ENCODE results near the gene SCMH1. TPM values are rescaled to one million over a fixed set of nuclear protein-coding genes. Genes with fewer than 3 reads are reported as not detected.

Gene SCMH1
- total and polyA plus RNA-seq, 2 experiments from 2014 or later = 126 to 147 TPM

- Histone ChIP-seq H3K36me3 (no peaks in the 10 kb centered on the region), H3K9me3 (ENCODE audit: low read depth) (no peaks in the 10 kb centered on the region), H3K27me3 (peaks cover 6% of the 10 kb centered on the region), H3K27ac (no peak overlapping the region), H3K4me1 (ENCODE audit: low read depth) (no peaks in the 10 kb centered on the region), H3K4me3 (no peak overlapping the region)
- no peak for TF ChIP-seq CTCF (IDR thresholded peaks at IDR 0.05; ENCODE audit: low read depth, low read length)
- no peak for DNase-seq (ENCODE audit: low read depth in 1 of 2, low spot score in 1 of 2)
These were observed 43.7 kb upstream of the SCMH1 start for GRCh38 chr1:41285818-41286217.

GRCh38 chr1:41284121-41284520 is 42.0 kb upstream of the SCMH1 start:
- no peaks in the 10 kb centered on the region for H3K9me3 ChIP-seq (ENCODE audit: low read depth)
- no peak for DNase-seq (ENCODE audit: low read depth in 1 of 2, low spot score in 1 of 2)
- H3K4me3 ChIP-seq = no peak overlapping the region
- peaks cover 4% of the 10 kb centered on the region for H3K27me3 ChIP-seq
- H3K4me1 ChIP-seq (ENCODE audit: low read depth) = no peaks in the 10 kb centered on the region
- TF ChIP-seq CTCF (IDR thresholded peaks at IDR 0.05; ENCODE audit: low read depth, low read length) = no peak
- no peaks in the 10 kb centered on the region for H3K36me3 ChIP-seq
- H3K27ac ChIP-seq = no peak overlapping the region

GRCh38 chr1:41282679-41283317 is 40.7 kb upstream of the SCMH1 start:
- DNase-seq (ENCODE audit: low read depth in 1 of 2, low spot score in 1 of 2) = peak; percentile 41 to 60
- Histone ChIP-seq H3K27ac (no peak overlapping the region), H3K27me3 (peaks cover 4% of the 10 kb centered on the region), H3K4me3 (no peak overlapping the region), H3K4me1 (ENCODE audit: low read depth) (no peaks in the 10 kb centered on the region), H3K36me3 (no peaks in the 10 kb centered on the region), H3K9me3 (ENCODE audit: low read depth) (no peaks in the 10 kb centered on the region)
- peak; percentile 97 for TF ChIP-seq CTCF (IDR thresholded peaks at IDR 0.05; ENCODE audit: low read depth, low read length)

- no peak overlapping the region for H3K27ac ChIP-seq
- H3K36me3 ChIP-seq = no peaks in the 10 kb centered on the region
- no peak overlapping the region for H3K4me3 ChIP-seq
- no peaks in the 10 kb centered on the region for H3K4me1 ChIP-seq (ENCODE audit: low read depth)
- no peak for TF ChIP-seq CTCF (IDR thresholded peaks at IDR 0.05; ENCODE audit: low read depth, low read length)
- H3K27me3 ChIP-seq = peaks cover 4% of the 10 kb centered on the region
- H3K9me3 ChIP-seq (ENCODE audit: low read depth) = no peaks in the 10 kb centered on the region
- no peak for DNase-seq (ENCODE audit: low read depth in 1 of 2, low spot score in 1 of 2)
These were observed 39.2 kb upstream of the SCMH1 start for GRCh38 chr1:41281334-41281733.

- H3K4me1 ChIP-seq (ENCODE audit: low read depth) = no peaks in the 10 kb centered on the region
- H3K9me3 ChIP-seq (ENCODE audit: low read depth) = no peaks in the 10 kb centered on the region
- peaks cover 4% of the 10 kb centered on the region for H3K27me3 ChIP-seq
- no peaks in the 10 kb centered on the region for H3K36me3 ChIP-seq
- peak in 1 of 2 donors; percentile 42 for DNase-seq (ENCODE audit: low read depth in 1 of 2, low spot score in 1 of 2)
- H3K27ac ChIP-seq = no peak overlapping the region
- no peak overlapping the region for H3K4me3 ChIP-seq
- TF ChIP-seq CTCF (IDR thresholded peaks at IDR 0.05; ENCODE audit: low read depth, low read length) = no peak
These were observed 38.3 kb upstream of the SCMH1 start for GRCh38 chr1:41280202-41281032.
